Lung microvascular endothelial cell (primary cell): Measurements from ENCODE around the gene TIMM44. TPM values are rescaled to one million over a fixed set of nuclear protein-coding genes. Genes with fewer than 3 reads are reported as not detected.
A peak's percentile ranks its signal among the peaks of the same experiment; 100 is the strongest.

Experiments used
- DNase-seq, 2 donors: peaks; one replicate each; pipeline versions ENCODE4 v3.0.0 to v3.0.0-alpha.2; 2010; ENCODE audit warnings: low read depth in 2 of 2
- total RNA-seq: library from RNA; depleted of rRNA; stranded (reverse); fragments of >200 nt; gene quantifications from 2 replicates; pipeline ENCODE4 v1.2.1, GENCODE V29; 2014

The TIMM44 gene
- total RNA-seq, 1 donor from 2014 or later: 28.2 TPM

DNA sequence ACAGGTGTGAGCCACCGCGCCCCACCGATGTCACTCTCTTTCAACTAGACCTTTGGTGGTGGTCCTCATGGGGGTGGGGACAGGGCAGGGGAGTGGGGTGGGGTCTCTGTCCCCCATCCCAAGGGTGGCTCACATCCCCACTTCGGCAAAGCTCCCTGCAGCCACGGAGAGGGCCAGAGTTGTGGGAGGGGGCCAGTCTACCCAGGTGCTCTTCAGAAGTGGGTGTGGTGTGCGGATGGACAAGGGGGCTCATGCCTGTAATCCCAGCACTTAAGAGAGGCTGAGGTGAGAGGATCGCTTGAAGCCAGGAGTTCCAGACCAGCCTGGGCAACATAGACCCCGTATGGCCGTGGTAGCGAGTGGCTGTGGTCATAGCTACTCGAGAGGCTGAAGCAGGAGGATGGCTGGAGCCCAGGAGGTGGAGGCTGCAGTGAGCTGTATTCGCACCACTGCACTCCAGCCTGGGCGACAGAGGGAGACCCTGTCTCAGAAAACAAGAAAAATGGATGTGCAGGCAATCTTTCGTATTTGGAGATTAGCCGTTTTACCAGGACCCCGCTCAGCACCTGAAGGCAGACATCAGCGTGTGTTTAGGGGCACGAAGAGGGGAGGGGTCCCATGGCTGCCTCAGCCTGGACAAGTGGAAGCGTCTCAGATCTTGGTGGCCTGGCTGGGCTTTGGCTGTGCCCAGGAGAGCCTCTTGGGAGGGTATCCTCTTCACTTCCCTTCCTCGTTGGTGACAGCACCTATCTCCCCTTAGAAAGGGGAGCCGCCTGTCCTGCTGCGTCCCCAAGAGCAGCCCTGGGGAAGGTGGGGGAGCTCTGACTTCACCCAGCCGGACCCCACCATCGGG is 28.0 kb downstream of the TIMM44 start:
- DNase-seq: no peak

DNA sequence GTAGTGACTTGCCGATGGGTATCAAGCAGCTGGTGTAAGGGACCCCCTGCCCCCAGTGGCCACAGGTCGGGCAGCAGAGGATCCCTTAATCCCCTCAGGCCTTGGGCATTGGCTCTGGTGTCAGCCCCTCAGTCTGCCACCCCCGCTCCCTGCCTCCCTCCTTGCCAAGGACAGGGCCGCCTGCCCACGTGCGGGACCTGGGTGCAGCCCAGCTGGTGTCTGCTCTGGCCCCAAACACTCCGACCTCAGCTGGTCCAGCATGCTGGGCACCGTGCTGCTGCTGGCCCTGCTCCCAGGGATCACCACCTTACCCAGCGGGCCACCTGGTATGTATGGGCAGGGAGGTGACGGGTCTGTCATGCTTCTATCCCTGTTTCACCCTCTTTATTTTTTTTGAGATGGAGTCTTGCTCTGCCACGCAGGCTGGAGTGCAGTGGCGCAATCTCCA is 28.8 kb downstream of the TIMM44 start, which contains the start of gene TGFBR3L:
TGFBR3L (plus strand) TSS at position 233 of the 448 bp plus-strand sequence.
- DNase-seq: no peak

DNA sequence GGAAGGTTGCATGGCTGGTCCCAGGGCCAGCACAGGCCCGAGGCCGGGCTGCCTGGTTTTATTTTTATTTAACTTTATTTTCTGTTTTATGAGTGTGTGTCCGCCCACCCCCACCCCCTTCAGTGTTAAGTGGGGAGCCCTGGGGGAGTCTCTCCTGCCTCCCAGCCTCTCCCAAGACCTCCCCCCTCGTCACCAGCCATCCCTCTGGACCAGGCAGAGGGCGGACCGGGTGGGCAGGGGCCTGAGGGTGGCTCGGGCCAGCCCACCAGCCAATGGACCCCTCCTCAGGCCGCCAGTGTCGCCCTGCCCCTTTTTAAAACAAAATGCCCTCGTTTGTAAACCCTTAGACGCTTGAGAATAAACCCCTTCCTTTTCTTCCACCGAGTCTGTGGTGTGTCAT is 29.4 kb downstream of the TIMM44 start:
- no peak for DNase-seq

DNA sequence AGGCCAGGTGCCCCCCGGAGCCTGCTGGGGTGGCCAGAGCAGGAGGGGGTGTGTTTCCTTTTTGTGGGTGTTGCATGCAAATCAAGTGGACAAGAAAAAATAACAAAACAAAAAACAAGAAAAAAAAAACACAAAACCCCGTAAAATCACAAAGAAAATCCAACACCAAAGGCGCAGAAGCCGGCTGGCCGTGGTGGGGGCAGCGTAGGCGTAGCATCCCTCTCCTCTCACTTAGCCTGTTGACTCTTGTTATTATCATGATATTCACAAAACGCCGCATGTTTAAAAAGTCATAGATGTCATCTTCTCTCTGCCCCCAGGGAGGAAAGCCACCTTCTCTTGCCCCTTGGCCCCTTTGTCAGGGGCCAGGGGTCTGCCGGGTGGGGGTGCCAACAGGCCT is 29.8 kb downstream of the TIMM44 start:
- DNase-seq: no peak

DNA sequence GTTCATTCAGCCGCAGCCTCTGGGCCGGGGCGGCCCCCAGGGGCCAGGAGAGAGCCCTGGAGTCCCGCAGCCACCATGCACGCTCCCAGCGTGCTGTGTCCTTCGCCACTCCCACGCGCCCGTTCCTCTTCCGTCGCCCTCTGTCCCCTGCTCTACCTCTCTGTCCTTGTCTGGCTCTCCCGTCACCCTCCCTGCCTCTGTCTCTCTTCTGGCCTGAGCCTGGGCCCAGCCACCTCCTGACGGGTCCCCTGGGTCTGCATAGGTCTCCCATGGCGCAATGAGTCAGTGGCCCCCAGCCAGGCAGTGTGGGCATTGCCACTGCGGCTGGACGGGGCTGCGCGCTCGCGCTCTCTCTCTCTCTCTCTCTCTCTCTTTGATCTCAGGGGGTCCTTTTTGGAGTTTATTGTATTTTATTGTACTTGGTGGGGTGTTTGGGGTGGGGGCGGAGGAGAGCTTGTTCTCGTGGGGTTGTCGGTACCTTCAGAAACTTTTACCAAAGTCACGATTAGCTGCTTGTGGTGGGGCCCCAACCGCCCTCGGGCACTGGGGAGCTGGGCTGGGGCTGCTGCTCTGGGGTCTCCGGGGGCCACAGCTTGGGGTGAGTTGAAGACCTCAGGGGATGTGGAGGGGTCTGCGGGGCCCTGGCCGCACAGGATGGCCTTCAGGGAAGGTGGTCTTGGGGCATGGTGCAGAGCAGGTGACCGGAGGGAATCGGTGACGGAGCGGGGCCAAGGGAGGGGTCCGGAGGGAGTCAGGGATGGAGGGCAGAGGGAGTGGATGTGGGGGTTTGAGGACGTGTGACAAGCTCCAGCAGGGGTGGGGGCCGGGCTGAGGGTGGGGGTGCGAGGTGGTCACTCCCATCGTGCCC is 30.5 kb downstream of the TIMM44 start:
- DNase-seq: no peak

DNA sequence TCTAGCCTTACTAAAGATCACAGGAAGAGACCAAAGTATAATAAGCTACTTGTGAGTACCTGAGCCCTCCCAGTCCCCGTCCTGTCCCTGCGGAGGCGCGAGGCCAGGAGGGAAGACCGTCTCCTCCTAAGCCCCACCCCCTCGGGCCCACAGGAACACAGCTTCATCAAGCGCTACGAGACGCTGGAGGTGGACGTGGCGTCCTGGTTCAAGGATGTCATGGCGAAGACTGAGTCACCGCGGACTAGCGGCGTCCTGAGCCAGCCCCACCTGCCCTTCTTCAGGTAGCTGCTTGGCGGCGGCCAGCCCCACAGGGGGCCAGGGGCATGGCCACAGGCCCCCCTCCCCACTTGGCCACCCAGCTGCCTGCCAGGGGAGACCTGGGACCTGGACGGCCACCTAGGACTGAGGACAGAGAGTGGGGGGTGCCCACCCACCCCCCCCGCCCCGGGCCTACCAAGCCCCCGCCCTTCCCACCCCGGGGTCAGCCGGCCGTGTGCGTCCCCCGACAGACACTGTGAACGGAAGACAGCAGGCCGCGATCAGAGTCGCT is 31.2 kb downstream of the TIMM44 start:
- no peak for DNase-seq

DNA sequence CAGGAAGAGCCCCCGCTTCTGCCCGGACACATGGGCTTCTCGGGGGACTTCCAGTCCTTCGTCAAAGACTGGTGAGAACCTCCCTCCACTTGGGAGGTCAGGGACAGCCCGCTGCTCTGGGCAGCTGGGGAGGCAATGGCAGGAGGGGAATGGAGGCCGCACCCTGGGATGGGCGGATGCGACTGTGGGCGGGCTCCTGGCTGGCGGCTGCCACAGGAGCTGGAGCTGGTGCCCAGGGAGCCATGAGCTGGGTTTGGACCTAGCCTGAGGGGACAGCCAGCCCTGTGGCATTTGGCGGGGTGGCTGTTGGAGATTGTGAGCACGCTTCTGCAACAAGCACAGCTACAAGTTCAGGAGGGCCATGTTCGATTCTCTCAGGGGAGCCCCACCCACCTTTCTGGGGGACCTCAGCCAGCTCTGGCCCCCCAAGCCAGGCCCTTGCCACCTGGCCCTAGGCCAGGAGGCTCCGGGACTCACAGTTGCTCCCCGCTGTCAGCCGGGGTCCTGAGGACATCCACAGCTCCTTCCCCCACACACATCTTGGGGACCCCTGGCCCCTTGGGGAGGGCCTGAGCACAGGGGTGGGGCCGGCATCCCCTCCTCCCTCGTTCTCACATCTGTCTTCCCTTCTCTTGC is 31.8 kb downstream of the TIMM44 start:
- no peak for DNase-seq

DNA sequence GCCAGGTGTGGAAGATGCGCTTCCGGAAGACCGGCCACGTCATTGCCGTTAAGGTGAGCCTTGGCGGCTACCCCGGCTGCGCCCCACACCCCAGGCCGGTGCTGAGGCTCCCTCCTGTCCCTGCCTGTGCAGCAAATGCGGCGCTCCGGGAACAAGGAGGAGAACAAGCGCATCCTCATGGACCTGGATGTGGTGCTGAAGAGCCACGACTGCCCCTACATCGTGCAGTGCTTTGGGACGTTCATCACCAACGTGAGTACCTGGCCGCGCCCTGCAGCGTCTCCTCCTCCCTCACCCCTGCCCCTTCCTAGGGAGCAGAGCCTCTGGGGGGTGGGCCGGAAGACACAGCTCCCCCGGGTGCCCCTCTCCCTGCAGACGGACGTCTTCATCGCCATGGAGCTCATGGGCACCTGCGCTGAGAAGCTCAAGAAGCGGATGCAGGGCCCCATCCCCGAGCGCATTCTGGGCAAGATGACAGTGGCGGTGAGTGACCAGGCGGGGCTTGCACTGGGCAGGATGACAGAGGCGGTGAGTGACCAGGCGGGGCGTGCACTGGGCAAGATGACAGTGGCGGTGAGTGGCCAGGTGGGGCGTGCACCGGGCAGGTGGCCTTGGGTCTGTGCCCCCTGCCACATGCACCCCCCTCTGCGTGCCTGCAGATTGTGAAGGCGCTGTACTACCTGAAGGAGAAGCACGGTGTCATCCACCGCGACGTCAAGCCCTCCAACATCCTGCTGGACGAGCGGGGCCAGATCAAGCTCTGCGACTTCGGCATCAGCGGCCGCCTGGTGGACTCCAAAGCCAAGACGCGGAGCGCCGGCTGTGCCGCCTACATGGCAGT is 32.9 kb downstream of the TIMM44 start:
- DNase-seq: no peak

DNA sequence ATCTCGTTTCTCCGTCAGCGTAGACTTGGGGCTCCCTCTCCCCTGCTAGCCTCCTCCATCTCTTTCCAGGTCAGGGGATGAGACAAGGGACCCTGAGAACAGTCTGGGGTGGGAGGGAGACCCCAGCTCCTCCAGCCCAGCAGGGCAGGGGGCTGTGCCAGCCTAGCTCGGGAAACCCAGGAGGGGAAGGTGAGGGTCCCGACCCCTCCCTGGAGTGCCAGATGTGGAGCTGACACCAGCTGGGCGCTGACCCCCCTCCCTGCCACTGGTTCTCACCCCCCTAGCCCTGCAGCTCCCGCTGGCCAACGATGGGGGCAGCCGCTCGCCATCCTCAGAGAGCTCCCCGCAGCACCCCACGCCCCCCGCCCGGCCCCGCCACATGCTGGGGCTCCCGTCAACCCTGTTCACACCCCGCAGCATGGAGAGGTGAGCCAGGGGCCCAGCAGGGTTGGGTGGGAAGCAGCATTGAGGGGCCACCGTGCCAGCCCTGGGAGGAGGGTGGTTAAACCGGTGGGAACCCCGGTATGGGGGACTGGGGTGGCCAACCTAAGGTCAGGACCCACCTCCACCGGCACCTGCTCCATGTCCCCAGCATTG is 33.9 kb downstream of the TIMM44 start:
- DNase-seq: no peak

DNA sequence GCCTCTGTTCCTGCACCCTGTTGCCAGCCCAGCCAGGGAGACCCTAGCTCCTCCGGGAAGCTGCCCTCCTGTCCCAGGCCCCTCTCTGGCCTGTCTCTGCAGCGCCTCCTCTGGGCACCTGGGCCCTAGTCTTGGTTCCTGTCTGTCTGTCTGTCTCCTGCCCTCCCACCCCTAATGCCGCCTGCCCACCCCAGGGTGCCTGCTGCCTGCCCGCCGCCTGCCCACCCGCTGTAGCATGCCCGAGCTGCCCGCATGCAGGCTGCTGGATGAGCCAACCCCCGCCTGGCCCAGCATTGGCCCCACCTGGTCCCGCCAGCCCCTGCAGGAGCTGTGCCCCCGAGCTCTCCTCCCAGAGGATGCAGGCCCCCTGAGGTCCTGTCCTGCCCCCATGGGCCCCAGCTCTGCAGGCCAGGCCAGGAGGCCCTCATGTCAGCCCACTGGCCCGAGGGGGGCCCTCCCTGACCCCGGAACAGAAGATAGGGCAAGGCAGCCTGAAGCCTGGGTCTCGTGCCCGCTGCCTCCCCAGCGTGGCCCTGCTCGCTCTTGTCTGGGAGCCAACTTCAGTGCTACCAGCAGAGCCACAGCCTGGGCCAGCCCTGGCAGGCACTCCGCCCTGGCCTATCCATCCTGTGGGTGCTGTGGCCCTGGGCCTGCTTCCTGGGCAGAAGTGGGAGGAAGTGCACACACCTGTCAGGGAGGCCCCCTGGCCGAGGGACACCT is 34.6 kb downstream of the TIMM44 start:
- DNase-seq: no peak

DNA sequence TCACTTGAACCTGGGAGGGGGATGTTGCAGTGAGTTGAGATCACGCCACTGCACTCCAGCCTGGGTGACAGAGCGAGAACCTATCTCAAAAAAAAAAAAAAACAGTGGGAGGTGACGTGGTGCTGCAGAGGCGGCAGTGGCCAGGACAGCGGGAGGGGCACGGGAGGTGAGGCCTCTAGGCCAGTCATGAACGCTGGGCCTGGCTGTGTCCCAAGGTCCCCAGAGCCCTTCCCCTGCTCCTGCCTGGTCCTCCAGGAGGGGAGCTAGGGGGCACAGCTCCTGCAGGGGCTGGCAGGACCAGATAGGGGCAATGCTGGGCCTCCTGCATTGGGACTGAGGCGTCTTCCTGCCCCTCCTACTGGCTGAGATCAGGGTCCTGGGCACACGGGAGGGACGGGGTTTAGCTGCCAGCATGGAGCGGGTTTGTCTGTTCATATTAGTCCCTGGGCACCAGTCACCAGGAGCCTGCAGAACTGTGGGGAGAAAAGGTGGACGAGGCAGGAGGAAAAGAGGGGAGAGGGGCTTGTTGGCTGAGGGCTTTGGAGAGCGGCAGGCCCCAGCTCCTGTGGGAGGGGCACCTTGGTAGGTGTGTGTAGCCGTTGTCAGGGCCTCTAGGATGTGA is 35.3 kb downstream of the TIMM44 start:
- no peak for DNase-seq

DNA sequence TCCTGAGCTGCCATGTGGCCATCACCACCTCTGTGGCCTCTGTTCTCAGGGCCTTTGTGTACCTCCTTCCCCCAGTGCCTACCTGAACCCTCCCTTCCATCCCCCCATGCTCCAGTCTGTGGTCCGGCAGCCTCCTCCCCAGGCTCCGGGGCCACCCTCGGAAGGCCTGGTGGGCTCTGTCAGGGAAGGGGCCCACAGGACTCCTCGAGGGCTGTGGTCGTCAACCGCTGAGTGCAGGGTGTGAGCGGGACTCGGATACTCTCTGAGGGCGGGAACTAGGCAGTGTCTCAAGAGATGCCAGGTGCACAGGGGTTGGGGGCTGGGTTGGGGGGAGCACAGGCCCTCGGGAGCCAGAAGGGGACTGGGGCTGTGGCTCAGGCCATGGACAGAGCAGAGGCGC is 35.9 kb downstream of the TIMM44 start:
- no peak for DNase-seq

DNA sequence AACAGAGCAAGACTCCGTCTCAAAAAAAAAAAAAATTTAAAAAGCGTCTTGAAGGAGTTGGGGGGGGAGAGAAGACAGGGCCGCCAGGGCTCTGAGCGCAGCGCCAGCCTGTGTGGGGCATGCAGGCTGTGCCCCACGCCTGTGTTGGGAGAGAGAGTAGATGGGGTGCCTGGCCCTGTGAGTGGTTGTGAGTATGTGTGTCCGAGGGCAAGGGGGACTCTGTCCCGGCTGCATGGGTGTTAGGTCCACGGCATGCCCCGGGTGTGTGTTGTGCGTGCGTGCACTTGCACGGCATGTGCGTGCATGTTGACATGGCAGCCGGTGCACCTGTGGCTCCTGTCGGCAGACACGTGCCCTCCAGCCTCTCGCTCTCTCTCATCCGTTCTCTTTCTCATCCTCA is 36.3 kb downstream of the TIMM44 start:
- DNase-seq: no peak

DNA sequence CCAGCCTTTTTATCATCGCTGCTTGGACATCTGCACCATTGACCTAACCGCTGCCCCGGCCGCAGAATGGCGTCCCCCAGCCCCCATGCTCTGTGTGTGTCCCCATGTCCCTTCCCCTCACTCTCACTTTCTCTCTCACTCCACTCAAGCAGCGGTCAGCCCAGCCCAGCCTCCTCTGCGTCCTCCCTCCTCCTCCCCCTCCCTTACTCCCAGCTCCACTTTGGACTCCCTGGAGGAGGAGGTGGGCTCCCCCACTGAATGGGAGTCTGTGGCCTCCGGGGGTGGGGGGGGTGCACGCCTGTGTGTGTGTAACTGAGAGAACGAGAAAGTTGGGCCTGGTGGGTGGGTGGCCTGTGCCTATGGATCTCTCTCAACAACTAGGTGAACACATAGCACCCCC is 37.6 kb downstream of the TIMM44 start:
- no peak for DNase-seq

DNA sequence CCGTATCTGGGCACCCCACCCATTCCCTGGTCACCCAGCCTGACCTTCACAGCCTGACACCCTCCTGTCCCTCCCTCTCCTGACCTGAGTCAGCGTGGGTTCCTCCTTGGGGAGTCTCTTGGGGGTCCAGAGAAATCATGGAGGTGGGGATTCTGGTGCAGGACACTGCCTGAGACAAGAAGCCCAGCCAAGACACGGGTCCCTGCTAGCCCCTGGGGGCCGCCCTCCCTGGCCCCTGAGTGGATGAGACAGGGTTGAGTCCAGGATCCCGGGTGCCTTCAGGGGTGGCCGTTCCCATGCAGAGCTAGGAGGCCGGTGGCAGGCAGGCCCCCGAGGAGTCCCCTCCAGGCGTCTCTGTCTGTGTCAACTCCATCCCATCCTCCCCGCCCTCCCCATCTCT is 38.2 kb downstream of the TIMM44 start:
- DNase-seq: no peak

DNA sequence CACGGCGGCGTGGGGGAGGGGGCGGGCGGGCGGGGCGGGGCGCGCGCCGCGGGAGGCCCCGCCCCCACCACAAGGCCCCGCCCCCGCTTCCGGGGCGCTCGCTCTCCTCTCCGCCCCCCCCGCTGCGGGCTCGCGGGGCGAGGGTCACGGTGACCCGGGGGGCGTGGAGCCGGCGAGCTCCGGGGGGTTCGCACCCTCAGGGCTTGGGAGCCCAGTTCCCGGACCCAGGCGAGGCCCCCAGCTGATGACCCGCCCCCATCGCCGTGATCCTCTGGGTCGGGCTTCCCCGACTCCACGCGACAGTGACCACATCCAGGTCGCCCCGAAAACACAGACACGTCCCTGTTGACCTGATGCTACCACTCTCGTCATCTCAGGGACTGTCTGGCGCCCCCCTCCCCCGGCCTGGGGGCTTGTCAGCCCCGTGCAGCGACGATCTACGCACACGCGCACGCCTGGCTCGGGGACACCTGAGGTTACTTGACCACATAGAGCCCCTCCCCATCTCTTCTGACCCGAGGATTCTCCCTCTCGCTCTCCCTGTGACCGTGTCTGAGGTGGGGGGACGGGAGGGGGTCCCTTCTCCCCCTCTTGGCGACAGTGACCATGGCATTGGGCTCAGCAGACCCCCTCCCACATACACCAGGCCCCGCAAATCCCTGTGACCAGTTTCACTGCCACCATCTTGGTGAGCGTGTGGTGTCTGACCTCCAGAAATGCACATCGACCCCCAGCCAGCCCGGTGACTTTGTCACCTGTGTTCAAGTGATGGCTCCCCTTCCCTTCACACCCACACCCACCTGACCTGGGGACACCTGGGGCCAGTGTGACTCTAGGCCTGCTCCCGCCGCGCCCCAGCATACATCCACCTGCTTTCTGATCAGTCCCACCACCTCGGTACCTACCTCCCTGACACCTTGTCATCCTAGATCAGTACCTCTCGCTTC is 39.1 kb downstream of the TIMM44 start:
- DNase-seq: peak; percentile 28 to 42

DNA sequence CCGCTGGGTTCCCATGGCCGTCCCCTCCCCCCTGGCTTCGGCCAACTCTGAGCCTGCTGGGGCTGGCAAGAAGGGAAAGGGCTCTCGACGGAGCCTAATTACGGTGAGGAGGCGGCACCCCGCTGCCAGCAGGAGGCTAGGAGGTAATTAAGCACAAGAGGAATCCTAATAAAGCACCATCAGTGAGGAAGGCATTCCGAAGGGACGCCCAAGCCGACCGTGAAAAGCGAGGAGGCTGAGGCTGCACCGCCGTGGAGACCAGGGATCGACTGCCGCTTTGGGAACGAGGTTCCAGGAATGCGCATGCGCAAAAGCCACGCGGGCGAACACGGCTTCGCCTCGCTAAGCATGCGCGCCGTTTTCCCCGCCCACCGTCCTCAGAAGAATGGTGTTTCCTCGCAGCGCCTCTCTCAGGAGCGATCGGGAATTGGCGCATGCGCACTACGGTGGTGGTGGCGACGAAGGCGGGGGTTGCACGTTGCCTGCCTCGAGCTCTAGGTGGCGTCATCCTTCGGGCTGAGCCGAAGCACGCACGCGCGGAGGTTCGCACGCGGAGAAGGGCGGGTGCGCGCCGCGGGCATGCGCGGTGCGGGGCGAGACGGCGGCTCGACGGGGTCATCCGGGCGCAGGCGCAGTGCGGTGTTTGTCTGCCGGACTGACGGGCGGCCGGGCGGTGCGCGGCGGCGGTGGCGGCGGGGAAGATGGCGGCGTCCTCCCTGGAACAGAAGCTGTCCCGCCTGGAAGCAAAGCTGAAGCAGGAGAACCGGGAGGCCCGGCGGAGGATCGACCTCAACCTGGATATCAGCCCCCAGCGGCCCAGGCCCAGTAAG is 40.0 kb downstream of the TIMM44 start, which contains the start of gene MAP2K7:
MAP2K7 (plus strand) TSS at position 634 of the 830 bp plus-strand sequence; CDS start at position 702, 68 bp downstream.
- peak; percentile 99 to 100 for DNase-seq
